COLO668 (cell line): ENCODE results near the gene HUS1.
"Not testable (repeated sequence)": the region's sequence is repeated elsewhere in the genome, so short reads cannot be mapped to it uniquely, and the experiment has no call there.

Source experiments
- DNase-seq: peaks from one replicate; lab custom pipeline; 2025; ENCODE audit not compliant: unreplicated experiment; lab: John Stamatoyannopoulos, UW

HUS1 gene

GRCh38 chr7:47945261-47946015, 34.0 kb downstream of the HUS1 start:
- DNase-seq = peak; percentile 82

GRCh38 chr7:47944536-47945260, 34.7 kb downstream of the HUS1 start:
- no peak for DNase-seq

GRCh38 chr7:47943676-47944474, 35.5 kb downstream of the HUS1 start:
- DNase-seq = no peak

- not testable (repeated sequence) for DNase-seq
Measured at GRCh38 chr7:47942651-47943050, 36.8 kb downstream of the HUS1 start.

- DNase-seq = no peak
Measured at GRCh38 chr7:47942132-47942531, 37.3 kb downstream of the HUS1 start.

- DNase-seq = no peak
Measured at GRCh38 chr7:47941136-47941844, 38.1 kb downstream of the HUS1 start.

- no peak for DNase-seq
Measured at GRCh38 chr7:47940088-47941013, 39.1 kb downstream of the HUS1 start.

GRCh38 chr7:47939425-47940036, 39.9 kb downstream of the HUS1 start:
- no peak for DNase-seq

- DNase-seq = no peak
Measured at GRCh38 chr7:47938574-47939165, 40.7 kb downstream of the HUS1 start.

- no peak for DNase-seq
Measured at GRCh38 chr7:47937711-47938573, 41.5 kb downstream of the HUS1 start.

- DNase-seq = no peak
Measured at GRCh38 chr7:47937065-47937687, 42.2 kb downstream of the HUS1 start.

GRCh38 chr7:47936323-47936722, 43.1 kb downstream of the HUS1 start:
- DNase-seq = no peak

- DNase-seq = no peak
Measured at GRCh38 chr7:47935336-47935735, 44.1 kb downstream of the HUS1 start.

GRCh38 chr7:47934831-47935230, 44.6 kb downstream of the HUS1 start:
- no peak for DNase-seq

GRCh38 chr7:47933215-47933614, 46.2 kb downstream of the HUS1 start:
- no peak for DNase-seq

GRCh38 chr7:47932466-47933037, 46.9 kb downstream of the HUS1 start:
- no peak for DNase-seq

- DNase-seq = no peak
Measured at GRCh38 chr7:47932016-47932415, 47.4 kb downstream of the HUS1 start.
